Measurements from ENCODE around the gene MAPK12. TPM values are rescaled to one million over a fixed set of nuclear protein-coding genes. Genes with fewer than 3 reads are reported as not detected.

The MAPK12 gene
- total RNA-seq, 1 donor from 2014 or later: 19.0 TPM

DNA sequence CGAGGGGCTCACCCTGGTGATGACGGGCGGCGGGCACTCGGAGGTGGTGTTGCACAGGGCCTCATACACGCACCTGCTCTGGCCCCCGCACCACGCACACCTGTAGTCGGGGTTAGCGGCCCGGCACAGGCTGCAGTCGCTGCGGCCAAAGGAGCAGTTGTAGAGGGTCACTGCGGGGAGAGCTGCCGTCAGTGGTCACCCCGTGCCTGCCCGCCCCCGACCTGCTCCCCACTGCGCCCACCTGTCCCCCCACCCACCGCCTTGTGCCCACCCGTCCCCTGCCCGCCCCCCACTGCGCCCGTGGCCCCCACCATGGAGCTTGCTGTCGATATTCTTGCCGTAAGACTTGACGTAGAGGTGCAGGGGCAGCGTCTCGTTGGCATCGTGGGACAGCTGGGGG, 22.3 kb upstream of the MAPK12 start:
- Mint-ChIP-seq H3K4me3 (no peak overlapping the region), H3K9me3 (no peaks in the 10 kb centered on the region), H3K27ac (no peak overlapping the region), H3K4me1 (ENCODE audit: low read depth) (no peaks in the 10 kb centered on the region), H3K36me3 (ENCODE audit: low read depth) (no peaks in the 10 kb centered on the region), H3K27me3 (ENCODE audit: insufficient read depth) (no peaks in the 10 kb centered on the region)
- intact Hi-C loops (cut with micrococcal nuclease): no loop called here
- DNase-seq (ENCODE audit: low spot score): no peak

GRCh38 chr22:50282361-50283155, 21.1 kb upstream of the MAPK12 start:
- DNase-seq (ENCODE audit: low spot score): no peak
- H3K27me3 Mint-ChIP-seq (ENCODE audit: insufficient read depth): no peaks in the 10 kb centered on the region
- no peaks in the 10 kb centered on the region for H3K4me1 Mint-ChIP-seq (ENCODE audit: low read depth)
- H3K4me3 Mint-ChIP-seq: no peak overlapping the region
- intact Hi-C loops (cut with micrococcal nuclease): no loop called here
- H3K9me3 Mint-ChIP-seq: no peaks in the 10 kb centered on the region
- no peak overlapping the region for H3K27ac Mint-ChIP-seq
- H3K36me3 Mint-ChIP-seq (ENCODE audit: low read depth): no peaks in the 10 kb centered on the region

- intact Hi-C loops (cut with micrococcal nuclease): no loop called here
- no peak overlapping the region for H3K27ac Mint-ChIP-seq
Observed at GRCh38 chr22:50281957-50282356, 20.5 kb upstream of the MAPK12 start.

GRCh38 chr22:50281384-50281760, 19.9 kb upstream of the MAPK12 start:
- no peaks in the 10 kb centered on the region for H3K27me3 Mint-ChIP-seq (ENCODE audit: insufficient read depth)
- no peaks in the 10 kb centered on the region for H3K36me3 Mint-ChIP-seq (ENCODE audit: low read depth)
- no peaks in the 10 kb centered on the region for H3K4me1 Mint-ChIP-seq (ENCODE audit: low read depth)
- H3K9me3 Mint-ChIP-seq: no peaks in the 10 kb centered on the region
- no peak overlapping the region for H3K4me3 Mint-ChIP-seq
- no peak overlapping the region for H3K27ac Mint-ChIP-seq
- intact Hi-C loops (cut with micrococcal nuclease): no loop called here
- no peak for DNase-seq (ENCODE audit: low spot score)

More at GRCh38 chr22:50281957-50282356, 20.5 kb upstream of the MAPK12 start:
- H3K36me3 Mint-ChIP-seq (ENCODE audit: low read depth): no peaks in the 10 kb centered on the region
- H3K4me1 Mint-ChIP-seq (ENCODE audit: low read depth): no peaks in the 10 kb centered on the region
- H3K9me3 Mint-ChIP-seq: no peaks in the 10 kb centered on the region
- H3K27me3 Mint-ChIP-seq (ENCODE audit: insufficient read depth): no peaks in the 10 kb centered on the region
- no peak overlapping the region for H3K4me3 Mint-ChIP-seq
- no peak for DNase-seq (ENCODE audit: low spot score)

DNA sequence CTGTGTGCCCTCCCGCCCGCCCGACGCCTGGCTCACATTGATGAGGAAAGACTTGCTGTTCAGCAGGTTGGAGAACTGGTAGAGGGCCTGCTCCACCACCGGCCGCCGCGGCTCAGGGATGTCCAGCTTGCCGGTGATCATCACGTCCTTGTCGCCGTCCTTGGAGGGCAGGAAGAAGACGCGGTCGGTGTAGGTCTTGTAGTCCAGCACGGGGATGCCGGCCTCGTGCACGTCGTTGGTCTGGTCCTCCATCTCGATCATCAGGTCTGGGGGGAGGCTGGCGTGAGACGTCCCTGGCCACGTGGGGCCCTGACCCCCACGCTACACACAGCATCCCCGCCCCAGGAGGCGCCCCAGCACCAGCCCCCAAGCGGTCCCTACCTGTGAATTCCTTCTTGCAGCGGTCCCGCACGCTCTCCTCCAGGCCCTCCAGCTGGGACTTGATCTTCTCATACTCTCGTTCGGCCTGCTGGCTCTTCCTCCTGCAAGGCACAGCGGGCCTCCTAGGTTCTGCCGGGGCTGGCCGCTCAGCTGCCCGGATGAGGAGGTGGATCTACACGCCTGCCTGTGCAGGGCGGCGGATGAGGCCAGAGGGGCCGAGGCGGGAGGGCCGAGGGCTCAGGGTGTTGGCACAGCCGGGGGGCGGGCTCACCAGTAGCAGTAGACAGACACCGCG, 19.4 kb upstream of the MAPK12 start:
- no peak overlapping the region for H3K27ac Mint-ChIP-seq

GRCh38 chr22:50280022-50280707, 18.7 kb upstream of the MAPK12 start:
- no peak overlapping the region for H3K27ac Mint-ChIP-seq
- H3K36me3 Mint-ChIP-seq (ENCODE audit: low read depth): no peaks in the 10 kb centered on the region
- no peaks in the 10 kb centered on the region for H3K9me3 Mint-ChIP-seq
- no peaks in the 10 kb centered on the region for H3K27me3 Mint-ChIP-seq (ENCODE audit: insufficient read depth)
- intact Hi-C loops (cut with micrococcal nuclease): no loop called here
- DNase-seq (ENCODE audit: low spot score): no peak
- no peak overlapping the region for H3K4me3 Mint-ChIP-seq
- H3K4me1 Mint-ChIP-seq (ENCODE audit: low read depth): no peaks in the 10 kb centered on the region

More for the DNA sequence above, 19.4 kb upstream of the MAPK12 start:
- DNase-seq (ENCODE audit: low spot score): no peak
- H3K9me3 Mint-ChIP-seq: no peaks in the 10 kb centered on the region
- H3K27me3 Mint-ChIP-seq (ENCODE audit: insufficient read depth): no peaks in the 10 kb centered on the region
- H3K4me3 Mint-ChIP-seq: no peak overlapping the region
- intact Hi-C loops (cut with micrococcal nuclease): no loop called here
- no peaks in the 10 kb centered on the region for H3K36me3 Mint-ChIP-seq (ENCODE audit: low read depth)
- H3K4me1 Mint-ChIP-seq (ENCODE audit: low read depth): no peaks in the 10 kb centered on the region

DNA sequence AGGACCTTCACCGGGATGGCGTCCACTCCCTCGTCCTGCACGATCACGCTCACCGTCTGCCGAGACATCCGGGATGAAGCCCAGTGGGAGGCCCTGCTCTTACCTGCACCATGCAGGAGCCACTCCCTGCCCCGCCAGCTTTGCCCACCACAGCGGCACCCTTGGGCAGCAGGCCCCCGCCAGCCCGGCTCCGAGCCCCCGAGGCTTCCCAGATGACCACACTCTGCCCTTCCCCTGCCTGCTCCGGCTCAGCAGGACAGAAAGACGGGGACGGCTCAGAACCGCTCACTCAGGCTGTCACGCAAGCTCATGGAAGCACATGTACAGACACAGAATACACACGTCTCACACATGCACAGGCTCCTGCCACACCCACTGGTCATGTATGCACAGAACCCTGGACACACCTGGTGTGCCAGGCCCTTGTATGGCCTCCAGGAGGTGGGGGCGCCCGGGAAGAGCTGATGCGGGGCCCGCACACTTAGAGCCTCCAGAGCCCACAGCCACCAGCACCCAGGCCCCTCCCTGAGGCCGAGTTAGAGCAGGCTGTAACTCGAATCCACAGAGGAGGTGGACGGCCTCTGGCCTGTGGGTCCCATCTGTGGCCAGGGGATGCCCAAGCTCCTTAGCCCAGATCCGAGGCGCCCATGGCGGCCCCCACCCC, 17.6 kb upstream of the MAPK12 start:
- H3K9me3 Mint-ChIP-seq: no peaks in the 10 kb centered on the region
- no peak for DNase-seq (ENCODE audit: low spot score)
- no peak overlapping the region for H3K4me3 Mint-ChIP-seq
- no peaks in the 10 kb centered on the region for H3K36me3 Mint-ChIP-seq (ENCODE audit: low read depth)
- H3K27ac Mint-ChIP-seq: no peak overlapping the region
- H3K27me3 Mint-ChIP-seq (ENCODE audit: insufficient read depth): no peaks in the 10 kb centered on the region
- intact Hi-C loops (cut with micrococcal nuclease): no loop called here
- H3K4me1 Mint-ChIP-seq (ENCODE audit: low read depth): peaks cover 2% of the 10 kb centered on the region

GRCh38 chr22:50278461-50278860, 17.0 kb upstream of the MAPK12 start:
- H3K4me1 Mint-ChIP-seq (ENCODE audit: low read depth): peaks cover 6% of the 10 kb centered on the region
- H3K27ac Mint-ChIP-seq: no peak overlapping the region
- no peak for DNase-seq (ENCODE audit: low spot score)
- H3K4me3 Mint-ChIP-seq: no peak overlapping the region
- intact Hi-C loops (cut with micrococcal nuclease): no loop called here
- H3K9me3 Mint-ChIP-seq: no peaks in the 10 kb centered on the region
- H3K36me3 Mint-ChIP-seq (ENCODE audit: low read depth): no peaks in the 10 kb centered on the region
- H3K27me3 Mint-ChIP-seq (ENCODE audit: insufficient read depth): no peaks in the 10 kb centered on the region

GRCh38 chr22:50277761-50278160, 16.3 kb upstream of the MAPK12 start:
- H3K4me1 Mint-ChIP-seq (ENCODE audit: low read depth): peaks cover 6% of the 10 kb centered on the region
- H3K9me3 Mint-ChIP-seq: no peaks in the 10 kb centered on the region
- H3K27me3 Mint-ChIP-seq (ENCODE audit: insufficient read depth): peaks cover 3% of the 10 kb centered on the region
- no peak overlapping the region for H3K27ac Mint-ChIP-seq
- H3K4me3 Mint-ChIP-seq: no peak overlapping the region
- no peak for DNase-seq (ENCODE audit: low spot score)
- H3K36me3 Mint-ChIP-seq (ENCODE audit: low read depth): no peaks in the 10 kb centered on the region
- intact Hi-C loops (cut with micrococcal nuclease): no loop called here

GRCh38 chr22:50276143-50276542, 14.7 kb upstream of the MAPK12 start:
- intact Hi-C loops (cut with micrococcal nuclease): no loop called here
- Mint-ChIP-seq H3K4me3 (no peak overlapping the region), H3K27ac (no peak overlapping the region), H3K27me3 (ENCODE audit: insufficient read depth) (peaks cover 8% of the 10 kb centered on the region), H3K9me3 (no peaks in the 10 kb centered on the region), H3K36me3 (ENCODE audit: low read depth) (no peaks in the 10 kb centered on the region), H3K4me1 (ENCODE audit: low read depth) (peaks cover 6% of the 10 kb centered on the region)
- no peak for DNase-seq (ENCODE audit: low spot score)

DNA sequence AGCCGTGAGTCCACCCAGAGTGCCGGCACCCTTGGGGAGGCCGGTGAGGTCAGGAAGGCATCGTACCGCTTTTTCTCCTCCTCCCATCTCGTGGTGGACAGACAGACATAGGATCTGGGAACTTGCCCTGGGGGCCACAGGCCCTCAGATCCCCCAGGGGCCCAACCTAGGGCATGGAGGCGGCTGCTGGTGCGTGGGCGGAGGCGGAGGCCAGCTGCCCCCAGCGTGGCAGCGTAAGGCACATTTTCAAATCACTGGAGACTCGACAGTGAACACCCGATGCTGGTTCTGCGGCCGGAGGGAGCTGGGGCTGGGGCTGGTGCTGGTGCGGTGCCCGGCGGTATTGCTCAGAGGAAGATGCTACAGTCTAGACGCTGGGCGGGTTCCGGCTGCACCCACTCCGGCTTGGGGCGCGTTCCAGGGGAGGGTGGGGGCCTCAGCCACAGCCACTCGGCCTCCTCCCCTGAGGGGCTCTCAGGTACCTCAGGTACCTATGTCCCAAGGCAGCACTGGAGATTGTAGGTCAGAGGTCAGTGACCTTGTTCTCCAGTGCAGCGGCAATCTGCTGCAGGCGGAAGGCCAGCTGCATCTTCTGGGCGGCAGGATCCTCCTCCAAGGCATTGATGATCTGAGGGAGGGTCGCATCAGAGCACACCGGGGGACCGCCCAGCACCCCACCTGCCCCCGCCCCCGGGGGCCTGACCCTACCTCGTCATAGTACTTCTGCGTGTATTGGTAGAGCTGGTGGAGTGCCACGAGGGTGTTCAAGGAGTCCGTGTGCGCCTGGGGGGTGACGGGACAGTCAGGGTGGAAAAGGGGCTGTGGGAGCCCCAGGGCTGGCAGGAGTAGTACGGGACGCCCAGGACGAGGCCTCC, 13.9 kb upstream of the MAPK12 start:
- intact Hi-C loops (cut with micrococcal nuclease): no loop called here
- H3K4me3 Mint-ChIP-seq: no peak overlapping the region
- no peak for DNase-seq (ENCODE audit: low spot score)
- H3K27ac Mint-ChIP-seq: no peak overlapping the region
- no peaks in the 10 kb centered on the region for H3K36me3 Mint-ChIP-seq (ENCODE audit: low read depth)
- peaks cover 6% of the 10 kb centered on the region for H3K4me1 Mint-ChIP-seq (ENCODE audit: low read depth)
- H3K9me3 Mint-ChIP-seq: no peaks in the 10 kb centered on the region
- H3K27me3 Mint-ChIP-seq (ENCODE audit: insufficient read depth): peaks cover 8% of the 10 kb centered on the region

- intact Hi-C loops (cut with micrococcal nuclease): loop anchor here (1.0 kb wide), 1 partner anchor 68 kb away; no protein-coding TSS in a partner anchor
- Mint-ChIP-seq H3K4me3 (no peak overlapping the region), H3K9me3 (no peaks in the 10 kb centered on the region), H3K27me3 (ENCODE audit: insufficient read depth) (peaks cover 8% of the 10 kb centered on the region), H3K36me3 (ENCODE audit: low read depth) (no peaks in the 10 kb centered on the region), H3K27ac (no peak overlapping the region), H3K4me1 (ENCODE audit: low read depth) (peaks cover 6% of the 10 kb centered on the region)
- no peak for DNase-seq (ENCODE audit: low spot score)
Observed at GRCh38 chr22:50274771-50275170, 13.3 kb upstream of the MAPK12 start.

Measured in activated T-helper 1 cell treated with anti-CD3 and anti-CD28 coated beads, Interleukin-12 subunit alpha, Interleukin-12 subunit beta, Interleukin-2, Interleukin-4 antibody, amounts not matched to agents 30 ng/mL and 10 ng/mL and 1 ng/mL, durations not matched to agents 14 hours and 24 hours and 36 hours (primary cell).